ENCODE data around the gene ZNF254. TPM values are rescaled to one million over a fixed set of nuclear protein-coding genes. Genes with fewer than 3 reads are reported as not detected.

ZNF254 gene
- total RNA-seq, 2 donors from 2014 or later: 12.9 to 31.0 TPM

DNA sequence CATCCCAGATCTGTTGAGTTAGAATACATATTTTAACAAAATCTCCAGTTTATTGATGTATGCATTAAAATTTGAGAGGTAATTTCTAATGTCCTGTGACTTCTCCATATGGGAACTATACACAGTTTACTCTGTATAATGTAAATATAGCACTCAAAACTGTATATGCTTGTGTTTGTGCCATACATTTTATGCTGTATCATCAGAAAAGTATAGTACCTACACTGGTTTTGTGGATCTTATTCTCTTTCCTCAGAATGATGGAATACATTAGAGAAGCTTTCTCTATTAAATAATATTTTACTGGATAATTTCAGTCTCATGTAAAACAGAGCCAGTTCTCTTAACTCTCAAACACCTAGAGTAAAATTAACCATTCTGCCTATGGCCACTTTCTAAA, 53.6 kb downstream of the ZNF254 start:
- H3K27ac ChIP-seq: no peak overlapping the region
- H3K9me3 ChIP-seq: peaks cover 93% of the 10 kb centered on the region
- ATAC-seq (ENCODE audit: insufficient number of reproducible peaks, low FRiP score, low read depth): no peak

DNA sequence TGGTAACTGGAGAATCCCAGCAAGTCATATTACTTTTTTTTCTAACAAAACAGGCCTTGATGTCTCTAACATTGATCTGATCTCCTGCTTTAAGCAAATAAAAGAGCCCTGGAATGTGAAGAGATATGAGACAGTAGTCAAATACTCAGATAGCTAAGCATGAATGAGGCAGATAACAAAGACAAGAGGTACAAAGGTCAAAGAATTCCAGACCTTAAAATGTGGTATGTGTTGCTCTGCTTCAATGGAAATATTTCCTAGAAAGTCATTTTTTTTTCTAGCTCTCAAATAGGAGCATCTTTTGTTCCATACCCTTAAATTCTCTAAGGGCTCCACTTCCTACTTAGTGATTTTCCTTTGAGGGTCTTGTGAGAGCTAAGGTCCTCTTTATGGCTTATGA, 54.6 kb downstream of the ZNF254 start:
- ATAC-seq (ENCODE audit: insufficient number of reproducible peaks, low FRiP score, low read depth) (no peak), DNase-seq (ENCODE audit: low spot score) (no peak)
- Histone ChIP-seq H3K36me3 (peaks cover 27% of the 10 kb centered on the region), H3K4me3 (no peak overlapping the region), H3K9me3 (peaks cover 92% of the 10 kb centered on the region), H3K4me1 (ENCODE audit: control insufficient read depth in 1 of 2, low read depth in 2 of 2) (no peaks in the 10 kb centered on the region), H3K27ac (no peak overlapping the region), H3K27me3 (replicated peaks; ENCODE audit: insufficient read depth) (no peaks in the 10 kb centered on the region)
- TF ChIP-seq, protein P1, sequence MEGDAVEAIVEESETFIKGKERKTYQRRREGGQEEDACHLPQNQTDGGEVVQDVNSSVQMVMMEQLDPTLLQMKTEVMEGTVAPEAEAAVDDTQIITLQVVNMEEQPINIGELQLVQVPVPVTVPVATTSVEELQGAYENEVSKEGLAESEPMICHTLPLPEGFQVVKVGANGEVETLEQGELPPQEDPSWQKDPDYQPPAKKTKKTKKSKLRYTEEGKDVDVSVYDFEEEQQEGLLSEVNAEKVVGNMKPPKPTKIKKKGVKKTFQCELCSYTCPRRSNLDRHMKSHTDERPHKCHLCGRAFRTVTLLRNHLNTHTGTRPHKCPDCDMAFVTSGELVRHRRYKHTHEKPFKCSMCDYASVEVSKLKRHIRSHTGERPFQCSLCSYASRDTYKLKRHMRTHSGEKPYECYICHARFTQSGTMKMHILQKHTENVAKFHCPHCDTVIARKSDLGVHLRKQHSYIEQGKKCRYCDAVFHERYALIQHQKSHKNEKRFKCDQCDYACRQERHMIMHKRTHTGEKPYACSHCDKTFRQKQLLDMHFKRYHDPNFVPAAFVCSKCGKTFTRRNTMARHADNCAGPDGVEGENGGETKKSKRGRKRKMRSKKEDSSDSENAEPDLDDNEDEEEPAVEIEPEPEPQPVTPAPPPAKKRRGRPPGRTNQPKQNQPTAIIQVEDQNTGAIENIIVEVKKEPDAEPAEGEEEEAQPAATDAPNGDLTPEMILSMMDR (IDR thresholded peaks at IDR 0.05): no peak

More for the DNA sequence above, 53.6 kb downstream of the ZNF254 start:
- Histone ChIP-seq H3K36me3 (peaks cover 31% of the 10 kb centered on the region), H3K4me1 (ENCODE audit: control insufficient read depth in 1 of 2, low read depth in 2 of 2) (no peaks in the 10 kb centered on the region), H3K27me3 (replicated peaks; ENCODE audit: insufficient read depth) (no peaks in the 10 kb centered on the region), H3K4me3 (no peak overlapping the region)
- no peak for DNase-seq (ENCODE audit: low spot score)
- TF ChIP-seq, protein P1 (IDR thresholded peaks at IDR 0.05): no peak

DNA sequence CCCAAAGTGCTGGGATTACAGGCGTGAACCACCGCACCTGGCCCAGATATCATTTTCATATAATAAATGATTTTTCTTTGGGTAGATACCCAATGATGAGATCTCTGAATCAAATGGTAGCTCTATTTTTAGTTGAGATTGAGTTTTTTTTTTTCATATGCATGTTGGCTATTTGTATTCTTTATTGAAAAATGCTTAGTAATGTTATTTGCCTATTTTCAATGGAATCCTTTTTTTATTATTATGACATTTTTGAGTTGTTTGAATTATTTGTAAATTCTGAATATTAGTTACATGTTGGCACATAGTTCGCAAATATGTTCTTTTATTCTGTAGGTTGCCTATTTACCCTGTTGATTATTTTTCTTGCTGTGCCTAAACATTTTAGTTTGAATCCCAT, 55.8 kb downstream of the ZNF254 start:
- Histone ChIP-seq H3K9me3 (peaks cover 90% of the 10 kb centered on the region), H3K4me3 (no peak overlapping the region), H3K36me3 (peaks cover 28% of the 10 kb centered on the region), H3K27me3 (replicated peaks; ENCODE audit: insufficient read depth) (no peaks in the 10 kb centered on the region), H3K4me1 (ENCODE audit: control insufficient read depth in 1 of 2, low read depth in 2 of 2) (no peaks in the 10 kb centered on the region), H3K27ac (no peak overlapping the region)
- DNase-seq (ENCODE audit: low spot score) (no peak), ATAC-seq (ENCODE audit: insufficient number of reproducible peaks, low FRiP score, low read depth) (no peak)
- TF ChIP-seq, protein P1 (IDR thresholded peaks at IDR 0.05): no peak

DNA sequence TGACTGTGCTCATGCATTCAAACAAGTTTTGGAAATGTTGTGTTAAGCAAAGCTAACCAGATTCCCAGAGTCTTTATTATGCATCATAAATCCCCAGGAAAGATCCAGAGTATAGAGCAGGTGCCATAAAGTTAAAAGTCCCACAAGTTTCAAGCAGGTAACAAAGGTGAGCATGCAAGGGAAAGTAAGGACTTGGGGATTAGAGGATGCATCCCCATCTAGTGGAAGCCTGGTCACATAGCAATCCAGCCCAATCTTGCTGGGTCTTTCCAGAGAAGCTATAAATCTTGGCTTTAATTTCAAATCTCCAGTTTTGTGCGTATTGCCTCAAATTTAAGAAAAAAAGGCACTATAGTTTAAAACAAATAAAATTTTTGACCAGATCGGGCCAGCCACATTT, 72.7 kb downstream of the ZNF254 start:
- DNase-seq (ENCODE audit: low spot score) (no peak), ATAC-seq (ENCODE audit: insufficient number of reproducible peaks, low FRiP score, low read depth) (no peak)
- H3K4me1 ChIP-seq (ENCODE audit: control insufficient read depth in 1 of 2, low read depth in 2 of 2): no peaks in the 10 kb centered on the region
- peaks cover 90% of the 10 kb centered on the region for H3K9me3 ChIP-seq
- H3K36me3 ChIP-seq: peaks cover 21% of the 10 kb centered on the region
- H3K27me3 ChIP-seq (replicated peaks; ENCODE audit: insufficient read depth): no peaks in the 10 kb centered on the region
- TF ChIP-seq, protein P1 (IDR thresholded peaks at IDR 0.05): no peak
- no peak overlapping the region for H3K27ac ChIP-seq
- H3K4me3 ChIP-seq: no peak overlapping the region

DNA sequence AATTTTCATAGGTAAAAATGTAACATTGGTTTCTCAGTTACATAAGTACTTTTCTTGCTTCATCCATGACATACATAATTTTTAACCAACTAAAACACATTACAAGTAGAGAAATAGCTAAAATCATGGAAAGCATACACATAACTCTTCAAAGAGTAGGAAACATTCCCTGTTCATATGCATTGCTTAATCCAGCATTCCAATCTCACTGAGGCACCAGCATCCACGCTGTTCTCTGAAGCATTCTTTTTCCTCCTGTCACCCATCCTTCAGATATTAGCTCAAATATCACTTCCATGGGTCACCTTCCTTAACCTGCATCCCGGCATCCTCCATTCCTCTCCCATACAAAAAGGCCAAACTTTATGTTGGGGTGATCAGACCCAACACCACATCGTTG, 79.1 kb downstream of the ZNF254 start:
- ATAC-seq (ENCODE audit: insufficient number of reproducible peaks, low FRiP score, low read depth) (no peak), DNase-seq (ENCODE audit: low spot score) (no peak)
- H3K9me3 ChIP-seq: peaks cover 75% of the 10 kb centered on the region
- H3K27me3 ChIP-seq (replicated peaks; ENCODE audit: insufficient read depth): no peaks in the 10 kb centered on the region
- no peak overlapping the region for H3K4me3 ChIP-seq
- no peak overlapping the region for H3K27ac ChIP-seq
- peaks cover 10% of the 10 kb centered on the region for H3K36me3 ChIP-seq
- TF ChIP-seq, protein P1 (IDR thresholded peaks at IDR 0.05): no peak
- H3K4me1 ChIP-seq (ENCODE audit: control insufficient read depth in 1 of 2, low read depth in 2 of 2): no peaks in the 10 kb centered on the region

Measured in thoracic aorta (tissue), 2 donors.